Psoas muscle (tissue), 8 donors: Measurements from ENCODE around the gene PDE6A. TPM values are rescaled to one million over a fixed set of nuclear protein-coding genes. Genes with fewer than 3 reads are reported as not detected.

ENCODE experiments used
- ATAC-seq, 4 donors: fragments of 200-7000 bp; cut with Tn5 transposase; one replicate each; pipeline ENCODE4 v1.9.1; 2020; ENCODE audit warnings: moderate library complexity in 3 of 4, mild to moderate bottlenecking in 2 of 4
- DNase-seq, 2 donors: peaks; one replicate each; pipeline ENCODE4 v3.0.0-alpha.2; 2020
- H3K27ac ChIP-seq: fragments of 200-600 bp; one replicate; pipeline ENCODE4 v1.8.0; 2022
- H3K27me3 ChIP-seq, 3 donors: fragments of 200-600 bp in 1 of 3; one replicate each; pipeline versions ENCODE4 v1.6.1 to v1.8.0; 2013 to 2022; ENCODE audit warnings: low read length in 2 of 3, mild to moderate bottlenecking in 2 of 3, moderate library complexity in 1 of 3; ENCODE audit not compliant: insufficient read depth in 3 of 3
- H3K36me3 ChIP-seq, 2 donors: fragments of 200-600 bp in 1 of 2; one replicate each; pipeline versions ENCODE4 v1.6.1 to v1.8.0; 2013 to 2022; ENCODE audit warnings: low read depth in 1 of 2, mild to moderate bottlenecking in 1 of 2, moderate library complexity in 1 of 2; ENCODE audit not compliant: insufficient read depth in 1 of 2
- H3K4me1 ChIP-seq: fragments of 200-600 bp; one replicate; pipeline ENCODE4 v1.8.0; 2022
- H3K4me3 ChIP-seq: fragments of 200-600 bp; one replicate; pipeline ENCODE4 v1.8.0; 2022; ENCODE audit warnings: mild to moderate bottlenecking
- H3K9me3 ChIP-seq: fragments of 200-600 bp; one replicate; pipeline ENCODE4 v1.8.0; 2022
- WGBS, 3 donors: extraction: QIAGEN DNeasy Blood & Tissue Kit; methylation state at CpG; one replicate each; pipeline versions ENCODE4 v1.1.6 to v1.1.7; 2013; 5-methylcytosine and 5-hydroxymethylcytosine counted together
- intact Hi-C, 2 donors: fragments of 100-400 bp; cut with DNase I; formaldehyde crosslinking; loops; one replicate each; pipeline versions ENCODE4 v1.11.0 to v1.14.2; 2022
- polyA plus RNA-seq, 3 donors: library from polyadenylated mRNA; stranded (reverse); fragments of 200-250 nt; gene quantifications; one replicate each; pipeline ENCODE4 v1.2.3, GENCODE V29; 2013
- total RNA-seq, 4 donors: library from RNA; stranded (reverse); fragmentation: NEBNext Ultra II Directional in 2 of 4; extraction: Animal tissue kit (Norgen Biotek cat#: 25700) in 2 of 4; gene quantifications; one replicate each; pipeline versions ENCODE4 v1.2.1 to v1.2.4, GENCODE V29; 2021 to 2023
- TF ChIP-seq, protein P1 (sequence below): fragments of 200-600 bp; IDR thresholded peaks from one replicate; pipeline ENCODE4 v1.8.0; 2022; ENCODE audit warnings: antibody characterized with exemption
- donor health status: healthy with polysubstance abuse.
- donor health status: DM: no; HTN: no; CAD: no; lungs with moderate emphysema.
- donor health status: Bipolar disorder and iron deficiency.
- donor health status: healthy.
- donor health status: DM: yes; HTN: yes; CAD: no.
- donor health status: DM: no; HTN: no; CAD: no.
- donor health status: DM: no; HTN: no; CAD: no.
- donor health status: DM: yes; HTN: yes; CAD: no.

Gene PDE6A
- total and polyA plus RNA-seq, 7 donors: 0.04 to 0.26 (median 0.10) TPM

GRCh38 chr5:149956685-149957084 lies 12.1 kb upstream of the PDE6A start:
- no peaks in the 10 kb centered on the region for H3K27me3 ChIP-seq
- H3K36me3 ChIP-seq: no peaks in the 10 kb centered on the region
- H3K4me3 ChIP-seq: no peak overlapping the region
- intact Hi-C loops: no loop called here
- no peaks in the 10 kb centered on the region for H3K4me1 ChIP-seq
- no peak overlapping the region for H3K27ac ChIP-seq
- no peaks in the 10 kb centered on the region for H3K9me3 ChIP-seq
- DNase-seq: no peak
- ATAC-seq: no peak
- 75 to 91% (median 77%) methylated on average over 5 of the region's 5 CpGs for WGBS, 3 donors
- TF ChIP-seq, protein P1, sequence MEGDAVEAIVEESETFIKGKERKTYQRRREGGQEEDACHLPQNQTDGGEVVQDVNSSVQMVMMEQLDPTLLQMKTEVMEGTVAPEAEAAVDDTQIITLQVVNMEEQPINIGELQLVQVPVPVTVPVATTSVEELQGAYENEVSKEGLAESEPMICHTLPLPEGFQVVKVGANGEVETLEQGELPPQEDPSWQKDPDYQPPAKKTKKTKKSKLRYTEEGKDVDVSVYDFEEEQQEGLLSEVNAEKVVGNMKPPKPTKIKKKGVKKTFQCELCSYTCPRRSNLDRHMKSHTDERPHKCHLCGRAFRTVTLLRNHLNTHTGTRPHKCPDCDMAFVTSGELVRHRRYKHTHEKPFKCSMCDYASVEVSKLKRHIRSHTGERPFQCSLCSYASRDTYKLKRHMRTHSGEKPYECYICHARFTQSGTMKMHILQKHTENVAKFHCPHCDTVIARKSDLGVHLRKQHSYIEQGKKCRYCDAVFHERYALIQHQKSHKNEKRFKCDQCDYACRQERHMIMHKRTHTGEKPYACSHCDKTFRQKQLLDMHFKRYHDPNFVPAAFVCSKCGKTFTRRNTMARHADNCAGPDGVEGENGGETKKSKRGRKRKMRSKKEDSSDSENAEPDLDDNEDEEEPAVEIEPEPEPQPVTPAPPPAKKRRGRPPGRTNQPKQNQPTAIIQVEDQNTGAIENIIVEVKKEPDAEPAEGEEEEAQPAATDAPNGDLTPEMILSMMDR: no peak

DNA sequence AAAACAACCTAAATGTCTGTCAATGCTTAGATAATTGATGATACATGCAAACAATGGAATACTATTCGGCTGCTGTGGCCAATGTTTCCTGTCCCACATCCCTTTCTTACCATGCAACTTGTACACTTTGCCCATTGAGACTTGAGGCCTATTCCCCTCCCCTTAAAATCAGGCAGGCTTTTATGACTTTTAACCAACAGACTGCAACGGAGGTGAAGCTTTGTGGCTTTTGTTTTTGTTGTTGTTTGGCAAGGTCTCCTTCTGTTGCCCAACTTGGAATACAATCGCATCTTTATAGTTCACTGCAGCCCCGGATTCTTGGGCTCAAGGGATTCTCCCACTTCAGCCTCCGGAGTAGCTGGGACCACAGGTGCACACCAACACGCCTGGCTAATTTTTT lies 10.2 kb upstream of the PDE6A start:
- WGBS, 3 donors: 68 to 72% (median 68%) methylated on average over 6 of the region's 6 CpGs
- intact Hi-C loops: loop anchor here in 1 of 2 donors (5.0 kb wide), 1 partner anchor 242 kb away; no protein-coding TSS in a partner anchor

GRCh38 chr5:149953436-149954121 lies 9.0 kb upstream of the PDE6A start:
- no peaks in the 10 kb centered on the region for H3K36me3 ChIP-seq
- intact Hi-C loops: loop anchor here in 1 of 2 donors (5.0 kb wide), 1 partner anchor 241 kb away; no protein-coding TSS in a partner anchor
- no peak overlapping the region for H3K4me3 ChIP-seq
- DNase-seq (no peak), ATAC-seq (no peak)
- no peaks in the 10 kb centered on the region for H3K4me1 ChIP-seq
- H3K9me3 ChIP-seq: no peaks in the 10 kb centered on the region
- H3K27ac ChIP-seq: no peak overlapping the region
- H3K27me3 ChIP-seq: no peaks in the 10 kb centered on the region
- WGBS, 3 donors: 72 to 75% (median 74%) methylated on average over 9 of the region's 9 CpGs
- TF ChIP-seq, protein P1: no peak

More for the DNA sequence above, 10.2 kb upstream of the PDE6A start:
- Histone ChIP-seq H3K27me3 (no peaks in the 10 kb centered on the region), H3K4me1 (no peaks in the 10 kb centered on the region), H3K4me3 (no peak overlapping the region), H3K36me3 (no peaks in the 10 kb centered on the region), H3K27ac (no peak overlapping the region), H3K9me3 (no peaks in the 10 kb centered on the region)
- DNase-seq (no peak), ATAC-seq (no peak)
- TF ChIP-seq, protein P1: no peak

GRCh38 chr5:149951138-149951749 lies 6.7 kb upstream of the PDE6A start:
- intact Hi-C loops: loop anchor here in 1 of 2 donors (5.0 kb wide), 1 partner anchor 239 kb away; no protein-coding TSS in a partner anchor
- no peaks in the 10 kb centered on the region for H3K36me3 ChIP-seq
- TF ChIP-seq, protein P1: no peak
- no peaks in the 10 kb centered on the region for H3K9me3 ChIP-seq
- DNase-seq (no peak), ATAC-seq (no peak)
- no peak overlapping the region for H3K27ac ChIP-seq
- H3K4me3 ChIP-seq: no peak overlapping the region
- no peaks in the 10 kb centered on the region for H3K27me3 ChIP-seq
- 74 to 86% (median 77%) methylated on average over 6 of the region's 6 CpGs for WGBS, 3 donors
- H3K4me1 ChIP-seq: no peaks in the 10 kb centered on the region
